ENCODE results near the gene HMCN2. TPM values are rescaled to one million over a fixed set of nuclear protein-coding genes. Genes with fewer than 3 reads are reported as not detected.

Gene HMCN2
- polyA plus RNA-seq, 1 of the 3 experiments (the other 2 are of a cell fraction) = 0.15 TPM

DNA sequence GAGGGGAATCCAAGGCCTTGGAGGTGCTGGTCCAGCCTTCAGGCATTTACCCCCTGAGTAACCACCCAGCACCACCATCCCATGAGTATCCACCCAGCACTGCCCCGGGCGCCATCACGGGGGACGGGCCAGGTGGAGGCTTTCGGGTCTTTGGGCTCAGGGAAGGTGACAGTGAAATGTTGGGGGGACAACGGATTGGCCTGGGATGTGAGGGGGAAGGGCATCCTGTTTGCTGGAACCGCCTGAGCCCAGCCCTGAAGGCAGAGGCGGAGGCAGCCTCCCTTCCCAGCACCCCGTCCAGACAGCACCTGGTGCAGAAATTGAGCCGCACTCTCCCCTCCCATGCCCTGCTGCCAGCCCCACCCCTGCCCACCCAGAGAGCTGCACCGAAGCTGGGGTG is 196.2 kb downstream of the HMCN2 start (continued):
- TF ChIP-seq USF2 (IDR thresholded peaks at IDR 0.05; ENCODE audit: borderline replicate concordance, low read depth, low read length) = no peak
- no peak for TF ChIP-seq RCOR1 (IDR thresholded peaks at IDR 0.05; ENCODE audit: low read length)
- no peak for TF ChIP-seq NRF1 (IDR thresholded peaks at IDR 0.05; ENCODE audit: low read depth, low read length)
- TF ChIP-seq, protein P1, sequence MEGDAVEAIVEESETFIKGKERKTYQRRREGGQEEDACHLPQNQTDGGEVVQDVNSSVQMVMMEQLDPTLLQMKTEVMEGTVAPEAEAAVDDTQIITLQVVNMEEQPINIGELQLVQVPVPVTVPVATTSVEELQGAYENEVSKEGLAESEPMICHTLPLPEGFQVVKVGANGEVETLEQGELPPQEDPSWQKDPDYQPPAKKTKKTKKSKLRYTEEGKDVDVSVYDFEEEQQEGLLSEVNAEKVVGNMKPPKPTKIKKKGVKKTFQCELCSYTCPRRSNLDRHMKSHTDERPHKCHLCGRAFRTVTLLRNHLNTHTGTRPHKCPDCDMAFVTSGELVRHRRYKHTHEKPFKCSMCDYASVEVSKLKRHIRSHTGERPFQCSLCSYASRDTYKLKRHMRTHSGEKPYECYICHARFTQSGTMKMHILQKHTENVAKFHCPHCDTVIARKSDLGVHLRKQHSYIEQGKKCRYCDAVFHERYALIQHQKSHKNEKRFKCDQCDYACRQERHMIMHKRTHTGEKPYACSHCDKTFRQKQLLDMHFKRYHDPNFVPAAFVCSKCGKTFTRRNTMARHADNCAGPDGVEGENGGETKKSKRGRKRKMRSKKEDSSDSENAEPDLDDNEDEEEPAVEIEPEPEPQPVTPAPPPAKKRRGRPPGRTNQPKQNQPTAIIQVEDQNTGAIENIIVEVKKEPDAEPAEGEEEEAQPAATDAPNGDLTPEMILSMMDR (IDR thresholded peaks at IDR 0.05) = no peak

GRCh38 chr9:130462685-130463540 is 197.4 kb downstream of the HMCN2 start:
- Histone ChIP-seq H3K36me3 (replicated peaks in 1 of 2; ENCODE audit: control insufficient read depth in 1 of 2, insufficient read depth in 2 of 2, low read length in 1 of 2) (no peaks in the 10 kb centered on the region), H3F3A (replicated peaks; ENCODE audit: insufficient read depth) (no peaks in the 10 kb centered on the region), H3K4me3 (ENCODE audit: low read depth in 2 of 2, low read length in 1 of 2) (no peak overlapping the region), H3K4me2 (no peak overlapping the region), H3K9me2 (no peaks in the 10 kb centered on the region), H2AFZ (ENCODE audit: low read depth) (no peak overlapping the region), H3K9ac (no peak overlapping the region), H4K20me1 (ENCODE audit: insufficient read depth) (no peaks in the 10 kb centered on the region), H3K4me1 (ENCODE audit: control insufficient read depth in 1 of 2, insufficient read depth in 2 of 2, low read depth in 1 of 2, low read length in 1 of 2) (peaks cover 0 to 5% of the 10 kb centered on the region in 2 experiments; a peak in 1 of 4 replicates), H3K9me3 (no peaks in the 10 kb centered on the region), H3K27me3 (ENCODE audit: insufficient read depth) (0 out of 2 replicates have a peak, but pooled peaks cover 1% of the 10 kb centered on the region), H3K79me2 (ENCODE audit: insufficient read depth) (no peaks in the 10 kb centered on the region), H3K27ac (ENCODE audit: low read depth in 2 of 2, low read length in 1 of 2) (no peak overlapping the region)
- POLR2A ChIA-PET = no interaction called here
- CTCF ChIA-PET = interaction anchor here (1.0 to 28.4 kb wide), 8 partner anchors 9 to 238 kb away, joined by 3 to 520 read pairs (median 4); no protein-coding TSS in a partner anchor
- DNase-seq = no peak
- WGBS (ENCODE audit: low lambda C conversion rate) = 84% methylated on average over 16 of the region's 27 CpGs
- TF ChIP-seq FOXJ3 (CRISPR knock-in tag; IDR thresholded peaks at IDR 0.05) (no peak), GABPA (IDR thresholded peaks at IDR 0.05; ENCODE audit: low read depth) (no peak), SMC3 (IDR thresholded peaks at IDR 0.05; ENCODE audit: low read depth, low read length) (no peak), POLR2AphosphoS5 (IDR thresholded peaks at IDR 0.05; ENCODE audit: low read depth, low read length) (no peak), TCF12 (IDR thresholded peaks at IDR 0.05) (no peak), ZBTB33 (IDR thresholded peaks at IDR 0.05; ENCODE audit: borderline replicate concordance, low read depth) (no peak), IRF3 (IDR thresholded peaks at IDR 0.05; ENCODE audit: low read depth, low read length) (no peak), GATA2 (CRISPR knock-in tag; IDR thresholded peaks at IDR 0.05) (no peak), FOXM1 (IDR thresholded peaks at IDR 0.05; ENCODE audit: low read depth) (no peak), YY1 (IDR thresholded peaks at IDR 0.05; ENCODE audit: low read depth) (no peak), USF2 (IDR thresholded peaks at IDR 0.05; ENCODE audit: borderline replicate concordance, low read depth, low read length) (no peak), RAD21 (IDR thresholded peaks at IDR 0.05; ENCODE audit: low read length) (no peak), JUND (IDR thresholded peaks at IDR 0.05) (no peak), TEAD4 (IDR thresholded peaks at IDR 0.05; ENCODE audit: borderline replicate concordance, insufficient read depth) (no peak)
- TF ChIP-seq, protein P2, sequence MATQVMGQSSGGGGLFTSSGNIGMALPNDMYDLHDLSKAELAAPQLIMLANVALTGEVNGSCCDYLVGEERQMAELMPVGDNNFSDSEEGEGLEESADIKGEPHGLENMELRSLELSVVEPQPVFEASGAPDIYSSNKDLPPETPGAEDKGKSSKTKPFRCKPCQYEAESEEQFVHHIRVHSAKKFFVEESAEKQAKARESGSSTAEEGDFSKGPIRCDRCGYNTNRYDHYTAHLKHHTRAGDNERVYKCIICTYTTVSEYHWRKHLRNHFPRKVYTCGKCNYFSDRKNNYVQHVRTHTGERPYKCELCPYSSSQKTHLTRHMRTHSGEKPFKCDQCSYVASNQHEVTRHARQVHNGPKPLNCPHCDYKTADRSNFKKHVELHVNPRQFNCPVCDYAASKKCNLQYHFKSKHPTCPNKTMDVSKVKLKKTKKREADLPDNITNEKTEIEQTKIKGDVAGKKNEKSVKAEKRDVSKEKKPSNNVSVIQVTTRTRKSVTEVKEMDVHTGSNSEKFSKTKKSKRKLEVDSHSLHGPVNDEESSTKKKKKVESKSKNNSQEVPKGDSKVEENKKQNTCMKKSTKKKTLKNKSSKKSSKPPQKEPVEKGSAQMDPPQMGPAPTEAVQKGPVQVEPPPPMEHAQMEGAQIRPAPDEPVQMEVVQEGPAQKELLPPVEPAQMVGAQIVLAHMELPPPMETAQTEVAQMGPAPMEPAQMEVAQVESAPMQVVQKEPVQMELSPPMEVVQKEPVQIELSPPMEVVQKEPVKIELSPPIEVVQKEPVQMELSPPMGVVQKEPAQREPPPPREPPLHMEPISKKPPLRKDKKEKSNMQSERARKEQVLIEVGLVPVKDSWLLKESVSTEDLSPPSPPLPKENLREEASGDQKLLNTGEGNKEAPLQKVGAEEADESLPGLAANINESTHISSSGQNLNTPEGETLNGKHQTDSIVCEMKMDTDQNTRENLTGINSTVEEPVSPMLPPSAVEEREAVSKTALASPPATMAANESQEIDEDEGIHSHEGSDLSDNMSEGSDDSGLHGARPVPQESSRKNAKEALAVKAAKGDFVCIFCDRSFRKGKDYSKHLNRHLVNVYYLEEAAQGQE (IDR thresholded peaks at IDR 0.05; ENCODE audit: low read depth, low read length) = no peak
- TF ChIP-seq, protein P3, sequence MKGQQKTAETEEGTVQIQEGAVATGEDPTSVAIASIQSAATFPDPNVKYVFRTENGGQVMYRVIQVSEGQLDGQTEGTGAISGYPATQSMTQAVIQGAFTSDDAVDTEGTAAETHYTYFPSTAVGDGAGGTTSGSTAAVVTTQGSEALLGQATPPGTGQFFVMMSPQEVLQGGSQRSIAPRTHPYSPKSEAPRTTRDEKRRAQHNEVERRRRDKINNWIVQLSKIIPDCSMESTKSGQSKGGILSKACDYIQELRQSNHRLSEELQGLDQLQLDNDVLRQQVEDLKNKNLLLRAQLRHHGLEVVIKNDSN (IDR thresholded peaks at IDR 0.05; ENCODE audit: borderline replicate concordance, low read depth) = no peak
